GM12872 (cell line): ENCODE results near the gene GDF2.

Experiments used
- TF ChIP-seq, protein P1 (sequence below): IDR thresholded peaks from 3 replicates; pipeline ENCODE4 v1.5.1; 2011; ENCODE audit warnings: low read depth, mild to moderate bottlenecking, low read length, moderate library complexity; ENCODE audit not compliant: insufficient read depth

Gene GDF2

DNA sequence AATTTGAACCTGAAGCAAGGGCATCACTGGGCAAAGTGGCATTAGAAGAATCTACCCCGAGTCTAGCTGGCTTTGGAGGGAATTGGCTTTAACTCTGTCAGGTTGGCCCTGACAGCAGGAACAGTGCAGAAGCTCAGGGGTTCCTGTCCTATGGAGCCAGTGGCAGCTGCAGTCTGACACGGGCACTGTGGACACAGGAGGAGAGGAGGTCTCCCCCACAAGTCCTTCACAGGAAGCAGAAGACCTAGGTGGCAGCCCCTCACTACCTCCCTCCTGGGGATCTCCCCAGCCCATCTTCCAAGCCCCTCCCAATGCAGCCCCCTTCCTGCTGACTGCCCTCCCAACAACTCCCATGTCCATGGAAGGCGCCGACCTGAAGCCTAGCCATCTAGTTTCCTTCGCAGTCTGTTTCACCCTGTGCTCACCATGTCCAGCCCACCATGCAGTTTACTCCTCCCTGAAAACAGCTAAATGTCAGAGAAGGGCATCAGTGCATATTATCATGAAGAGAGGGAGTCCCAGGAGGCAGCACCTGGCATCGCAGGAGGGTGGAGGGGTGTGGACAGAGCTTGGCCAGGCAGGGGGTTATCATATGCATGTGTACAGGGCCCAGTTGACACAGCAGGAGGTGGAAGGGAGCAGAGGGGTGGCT is 40.1 kb upstream of the GDF2 start:
- TF ChIP-seq, protein P1, sequence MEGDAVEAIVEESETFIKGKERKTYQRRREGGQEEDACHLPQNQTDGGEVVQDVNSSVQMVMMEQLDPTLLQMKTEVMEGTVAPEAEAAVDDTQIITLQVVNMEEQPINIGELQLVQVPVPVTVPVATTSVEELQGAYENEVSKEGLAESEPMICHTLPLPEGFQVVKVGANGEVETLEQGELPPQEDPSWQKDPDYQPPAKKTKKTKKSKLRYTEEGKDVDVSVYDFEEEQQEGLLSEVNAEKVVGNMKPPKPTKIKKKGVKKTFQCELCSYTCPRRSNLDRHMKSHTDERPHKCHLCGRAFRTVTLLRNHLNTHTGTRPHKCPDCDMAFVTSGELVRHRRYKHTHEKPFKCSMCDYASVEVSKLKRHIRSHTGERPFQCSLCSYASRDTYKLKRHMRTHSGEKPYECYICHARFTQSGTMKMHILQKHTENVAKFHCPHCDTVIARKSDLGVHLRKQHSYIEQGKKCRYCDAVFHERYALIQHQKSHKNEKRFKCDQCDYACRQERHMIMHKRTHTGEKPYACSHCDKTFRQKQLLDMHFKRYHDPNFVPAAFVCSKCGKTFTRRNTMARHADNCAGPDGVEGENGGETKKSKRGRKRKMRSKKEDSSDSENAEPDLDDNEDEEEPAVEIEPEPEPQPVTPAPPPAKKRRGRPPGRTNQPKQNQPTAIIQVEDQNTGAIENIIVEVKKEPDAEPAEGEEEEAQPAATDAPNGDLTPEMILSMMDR = no peak

DNA sequence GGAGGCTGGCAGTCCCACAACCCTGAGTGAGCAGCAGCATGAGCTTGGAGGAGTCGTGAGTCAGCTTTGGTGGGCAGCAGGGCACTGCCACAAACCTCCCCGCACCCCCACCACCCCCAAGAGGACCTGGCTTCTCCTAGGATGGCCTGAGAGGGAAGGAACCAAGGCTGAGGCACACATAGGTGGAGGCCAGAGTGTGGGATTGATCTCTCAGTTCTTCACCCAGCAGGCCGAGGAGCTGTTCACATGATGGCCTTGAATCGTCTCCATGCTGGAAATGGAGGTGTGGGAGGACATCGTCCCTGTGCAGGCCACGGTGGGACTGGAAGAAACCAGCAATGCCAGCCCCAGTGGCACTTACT is 39.6 kb upstream of the GDF2 start:
- TF ChIP-seq, protein P1 = no peak

DNA sequence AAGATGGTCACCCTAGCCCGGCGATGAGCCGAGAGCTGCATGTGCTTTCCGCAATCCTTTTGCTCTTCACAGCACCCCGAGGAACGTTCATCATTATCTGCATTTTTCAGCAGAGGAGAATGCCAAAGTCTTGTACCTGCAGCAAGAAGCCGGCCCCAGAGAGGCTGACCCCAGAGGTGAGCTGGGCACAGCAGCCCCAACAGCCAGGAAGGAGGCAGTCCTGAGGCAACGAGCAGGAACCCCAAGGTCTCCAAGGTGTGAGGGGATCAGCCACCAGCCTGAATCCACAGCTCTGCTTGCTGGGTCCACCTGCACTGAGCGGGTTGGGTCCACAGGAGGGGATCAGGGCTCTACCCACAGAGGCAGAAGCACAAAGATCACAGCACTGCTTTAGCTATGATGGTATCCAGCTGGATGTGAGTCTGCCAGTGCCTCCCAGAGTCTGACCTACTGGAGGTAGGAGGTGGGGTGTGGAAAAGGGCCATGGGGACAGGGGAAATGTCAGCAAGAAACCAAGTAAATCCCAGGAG is 39.1 kb upstream of the GDF2 start:
- TF ChIP-seq, protein P1 = no peak

DNA sequence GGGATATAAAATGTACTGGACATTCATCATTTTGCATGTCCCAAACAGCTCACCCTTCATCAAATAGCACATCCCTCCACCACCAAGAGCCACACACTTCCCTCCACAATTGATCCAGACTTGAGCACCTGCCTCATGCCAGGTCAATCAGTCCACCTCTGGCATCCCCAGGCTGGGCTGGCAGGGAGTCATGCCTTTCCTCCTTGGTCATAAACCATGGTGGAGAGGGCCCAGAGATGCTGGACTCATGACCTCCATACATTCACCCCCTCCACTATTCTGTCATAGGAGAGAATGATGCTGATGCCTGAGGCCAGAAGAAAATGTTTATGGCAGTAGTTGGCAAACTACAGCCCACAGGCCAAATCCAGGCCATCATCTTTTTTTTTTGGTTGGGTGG is 38.4 kb upstream of the GDF2 start:
- TF ChIP-seq, protein P1 = no peak

DNA sequence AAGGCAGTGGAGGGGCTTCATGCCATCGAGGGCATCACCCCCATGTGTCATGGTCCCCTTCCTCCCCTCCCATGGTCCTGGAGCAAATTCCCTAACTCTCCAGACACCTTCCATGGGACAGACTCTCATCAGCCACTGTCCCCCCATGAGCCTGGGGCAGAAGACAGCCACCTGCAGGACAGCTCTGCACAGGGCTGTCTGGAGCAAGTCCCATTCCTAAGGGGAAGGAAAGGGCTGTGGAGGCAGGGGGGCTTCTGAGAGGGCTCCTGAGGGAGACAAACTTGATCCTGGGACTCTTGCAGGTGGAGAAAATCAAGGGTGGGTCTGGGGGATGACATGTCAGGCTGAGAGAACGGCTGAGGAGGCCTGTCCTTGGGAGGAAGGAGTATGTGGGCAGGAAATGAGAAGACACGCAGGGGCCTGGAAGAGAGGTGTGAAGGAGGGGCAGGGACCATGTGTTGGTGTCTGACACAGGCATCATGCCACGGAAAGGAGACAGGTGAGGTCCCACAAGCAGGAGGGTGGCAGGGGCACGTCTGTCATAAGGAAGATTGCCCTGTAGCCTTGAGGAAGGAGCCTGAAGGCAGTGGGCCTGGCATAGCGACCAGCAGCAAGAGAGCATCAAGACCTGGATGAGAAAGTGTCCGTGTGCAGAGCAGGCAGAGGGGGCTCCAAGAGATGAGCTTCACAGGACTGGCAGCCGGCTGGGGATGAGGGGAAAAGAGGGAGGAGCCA is 36.7 kb upstream of the GDF2 start:
- TF ChIP-seq, protein P1 = no peak

DNA sequence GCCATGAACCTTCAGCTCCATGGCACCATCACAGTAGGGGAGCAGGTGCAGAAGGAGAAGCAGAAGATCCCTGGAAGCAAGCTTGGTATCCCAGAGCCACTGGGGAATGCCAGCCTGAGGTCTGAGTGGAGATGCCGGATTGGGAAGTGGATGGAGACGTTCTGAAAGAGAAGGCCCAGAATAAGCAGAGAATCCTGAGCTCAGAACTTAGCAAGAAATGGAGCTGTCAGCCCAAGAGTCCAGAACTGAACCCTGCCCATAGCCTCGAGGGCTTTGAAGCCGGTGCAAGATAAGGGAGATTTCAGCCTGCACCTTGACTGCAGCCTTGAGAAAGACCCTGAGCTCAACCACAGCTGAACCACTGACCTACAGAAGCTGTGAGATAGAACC is 36.1 kb upstream of the GDF2 start:
- TF ChIP-seq, protein P1 = no peak

DNA sequence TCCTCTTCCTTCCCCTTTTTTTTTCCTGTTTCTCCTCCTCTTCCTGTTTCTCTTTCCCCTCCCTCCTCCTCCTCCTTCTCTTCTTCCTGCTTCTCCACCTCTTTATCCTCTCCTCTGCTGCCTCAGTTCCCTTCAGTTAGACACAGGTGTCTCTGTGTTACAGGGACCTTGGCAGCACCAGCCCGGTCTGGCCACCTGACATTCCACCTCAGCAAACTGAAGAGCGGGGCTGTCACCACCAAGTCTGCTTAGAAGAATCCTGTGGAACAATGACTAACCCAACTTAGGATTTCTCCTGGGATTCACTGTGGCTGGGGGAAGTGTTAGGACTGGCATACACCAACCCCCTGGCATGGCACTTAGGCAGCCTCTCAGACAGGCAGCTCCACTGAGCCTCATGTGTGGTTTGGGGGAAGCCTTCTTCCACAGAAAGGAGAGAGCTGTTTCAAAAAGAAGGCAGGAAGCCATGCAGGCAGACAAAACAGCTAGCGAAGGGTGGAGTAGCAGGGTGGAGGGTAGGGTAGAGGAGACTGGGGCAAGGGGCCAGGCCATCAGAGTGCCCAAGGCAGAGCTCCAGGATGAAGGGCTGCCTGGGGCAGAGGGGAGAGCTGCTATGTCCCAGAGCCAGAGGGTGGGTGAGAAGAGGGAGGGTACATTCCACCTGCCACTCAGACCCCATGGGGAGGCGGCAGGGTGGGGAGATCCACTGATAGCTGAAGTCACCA is 35.5 kb upstream of the GDF2 start:
- TF ChIP-seq, protein P1 = no peak
